Liver (tissue), 9 donors: ENCODE data around the gene GJA10. TPM values are rescaled to one million over a fixed set of nuclear protein-coding genes. Genes with fewer than 3 reads are reported as not detected.
"Not testable (repeated sequence)": the region's sequence is repeated elsewhere in the genome, so short reads cannot be mapped to it uniquely, and the experiment has no call there.

Source experiments
- DNase-seq: peaks from one replicate; pipeline ENCODE4 v3.0.0-alpha.2; 2017; ENCODE audit warnings: low spot score
- H3K27ac ChIP-seq, 2 donors: one replicate each; pipeline ENCODE4 v1.7.0; 2013; ENCODE audit warnings: inconsistent platforms in 2 of 2, low read length in 2 of 2, control low read depth in 1 of 2, low read depth in 1 of 2, mild to moderate bottlenecking in 1 of 2
- H3K27me3 ChIP-seq, 4 donors: one replicate each; pipeline versions ENCODE4 v1.6.1 to v1.7.0; 2013; ENCODE audit warnings: low read length in 3 of 4, inconsistent platforms in 1 of 4, mild to moderate bottlenecking in 1 of 4, moderate library complexity in 1 of 4; ENCODE audit not compliant: control insufficient read depth in 4 of 4, insufficient read depth in 4 of 4
- H3K36me3 ChIP-seq, 4 donors: one replicate each; pipeline versions ENCODE4 v1.6.1 to v1.7.0; 2013; ENCODE audit warnings: low read length in 3 of 4, mild to moderate bottlenecking in 3 of 4, low read depth in 1 of 4, moderate library complexity in 1 of 4; ENCODE audit not compliant: control insufficient read depth in 4 of 4, insufficient read depth in 3 of 4
- H3K4me1 ChIP-seq, 4 donors: one replicate each; pipeline versions ENCODE4 v1.6.1 to v1.7.0; 2013; ENCODE audit warnings: low read length in 3 of 4, mild to moderate bottlenecking in 3 of 4, moderate library complexity in 1 of 4; ENCODE audit not compliant: control insufficient read depth in 4 of 4, insufficient read depth in 4 of 4
- H3K4me3 ChIP-seq, 3 donors: one replicate each; pipeline versions ENCODE4 v1.6.1 to v1.7.0; 2013; ENCODE audit warnings: low read length in 3 of 3, control low read depth in 1 of 3, low read depth in 1 of 3, mild to moderate bottlenecking in 1 of 3
- H3K9ac ChIP-seq, 2 donors: one replicate each; pipeline ENCODE4 v1.7.0; 2013; ENCODE audit warnings: low read length in 2 of 2, mild to moderate bottlenecking in 2 of 2, moderate library complexity in 2 of 2, control low read depth in 1 of 2, low read depth in 1 of 2
- H3K9me3 ChIP-seq, 4 donors: one replicate each; pipeline versions ENCODE4 v1.6.1 to v1.7.0; 2013; ENCODE audit warnings: low read length in 3 of 4; ENCODE audit not compliant: control insufficient read depth in 4 of 4
- ATF3 ChIP-seq: IDR thresholded peaks from 2 replicates; pipeline ENCODE4 v1.6.1; 2016; ENCODE audit warnings: antibody characterized with exemption
- CTCF ChIP-seq: fragments of 150-350 bp; IDR thresholded peaks from 2 replicates; pipeline ENCODE4 v1.5.1; 2017; ENCODE audit warnings: improper control_type of control experiment, low read depth, low read length; ENCODE audit not compliant: missing input control
- EGR1 ChIP-seq, 2 donors: IDR thresholded peaks; 2 replicates each; pipeline ENCODE4 v1.6.1; 2016 to 2018; ENCODE audit warnings: antibody characterized with exemption in 2 of 2, low read depth in 2 of 2
- FOXA1 ChIP-seq: IDR thresholded peaks from 2 replicates; pipeline ENCODE4 v1.6.1; 2016; ENCODE audit warnings: antibody characterized with exemption
- FOXA2 ChIP-seq: IDR thresholded peaks from 2 replicates; pipeline ENCODE4 v1.6.1; 2016; ENCODE audit warnings: antibody characterized with exemption
- GABPA ChIP-seq, 2 donors: IDR thresholded peaks in 1 of 2; conservative IDR thresholded peaks in 1 of 2; 2 replicates each; pipeline ENCODE4 v1.6.1; 2016; ENCODE audit warnings: antibody characterized with exemption in 2 of 2, mild to moderate bottlenecking in 1 of 2, moderate library complexity in 1 of 2
- HNF4A ChIP-seq, 2 donors: conservative IDR thresholded peaks; 2 replicates each; pipeline ENCODE4 v1.6.1; 2016; ENCODE audit warnings: antibody characterized with exemption in 2 of 2, mild to moderate bottlenecking in 2 of 2
- HNF4G ChIP-seq: IDR thresholded peaks from 2 replicates; pipeline ENCODE4 v1.6.1; 2016; ENCODE audit warnings: antibody characterized with exemption
- JUND ChIP-seq, 2 donors: IDR thresholded peaks; 2 replicates each; pipeline ENCODE4 v1.6.1; 2016; ENCODE audit warnings: antibody characterized with exemption in 2 of 2
- MAX ChIP-seq: IDR thresholded peaks from 2 replicates; pipeline ENCODE4 v1.6.1; 2016; ENCODE audit warnings: antibody characterized with exemption
- NR2F2 ChIP-seq: IDR thresholded peaks from 2 replicates; pipeline ENCODE4 v1.6.1; 2016; ENCODE audit warnings: antibody characterized with exemption
- RAD21 ChIP-seq, 2 donors: IDR thresholded peaks; 2 replicates each; pipeline ENCODE4 v1.6.1; 2016; ENCODE audit warnings: antibody characterized with exemption in 2 of 2, mild to moderate bottlenecking in 2 of 2
- REST ChIP-seq: IDR thresholded peaks from 2 replicates; pipeline ENCODE4 v1.6.1; 2016; ENCODE audit warnings: antibody characterized with exemption, mild to moderate bottlenecking
- RXRA ChIP-seq, 2 donors: IDR thresholded peaks; 2 replicates each; pipeline ENCODE4 v1.6.1; 2017 to 2018; ENCODE audit warnings: antibody characterized with exemption in 2 of 2, mild to moderate bottlenecking in 1 of 2
- SP1 ChIP-seq: IDR thresholded peaks from 2 replicates; pipeline ENCODE4 v1.6.1; 2018; ENCODE audit warnings: antibody characterized with exemption, mild to moderate bottlenecking
- TAF1 ChIP-seq: conservative IDR thresholded peaks from 2 replicates; pipeline ENCODE4 v1.6.1; 2016; ENCODE audit warnings: antibody characterized with exemption, mild to moderate bottlenecking
- YY1 ChIP-seq: IDR thresholded peaks from 2 replicates; pipeline ENCODE4 v1.6.1; 2016; ENCODE audit warnings: antibody characterized with exemption, mild to moderate bottlenecking
- ZBTB33 ChIP-seq: IDR thresholded peaks from 2 replicates; pipeline ENCODE4 v1.6.1; 2016; ENCODE audit warnings: antibody characterized with exemption
- WGBS: extraction: QIAGEN DNeasy Blood & Tissue Kit; methylation state at CpG from one replicate; pipeline ENCODE4 v1.1.7; 2013; 5-methylcytosine and 5-hydroxymethylcytosine counted together
- polyA plus RNA-seq, 2 donors: library from polyadenylated mRNA; stranded (reverse) in 1 of 2; unstranded in 1 of 2; fragments of 200-250 nt in 1 of 2; fragments of >200 nt in 1 of 2; fragmentation: Nextera tagmentation in 1 of 2; extraction: Ambion mirVana in 1 of 2; gene quantifications; one replicate each; pipeline versions ENCODE4 v1.2.1 to v1.2.3, GENCODE V29; 2013 to 2015
- total RNA-seq, 2 donors: library from RNA; depleted of rRNA; stranded (reverse); fragments of >200 nt; gene quantifications; one replicate each; pipeline ENCODE4 v1.2.3, GENCODE V29; 2014
- donor health status: healthy.
- donor health status: healthy.
- donor health status: healthy.
- donor health status: healthy.
- donor health status: healthy.

GJA10 gene
- total and polyA plus RNA-seq, 4 donors, result not detected

- no peak overlapping the region for H3K9ac ChIP-seq
- H3K4me3 ChIP-seq, result no peak overlapping the region
- H3K9me3 ChIP-seq, result peaks cover 0 to 4% (median 2%) of the 10 kb centered on the region in 4 donors
- no peak overlapping the region for H3K27ac ChIP-seq
- TF ChIP-seq NR2F2 (no peak), HNF4G (no peak), RXRA (IDR thresholded peaks at IDR 0.05) (no peak), TAF1 (no peak), REST (no peak), ATF3 (no peak), GABPA (IDR thresholded peaks at IDR 0.05 in 1 of 2, conservative IDR thresholded peaks at IDR 0.05 in 1 of 2) (no peak), MAX (no peak), YY1 (no peak), FOXA1 (no peak), EGR1 (IDR thresholded peaks at IDR 0.05; ENCODE audit: low read depth in 2 of 2) (no peak), FOXA2 (no peak), CTCF (no peak), ZBTB33 (no peak), JUND (IDR thresholded peaks at IDR 0.05) (no peak), HNF4A (conservative IDR thresholded peaks at IDR 0.05) (no peak), SP1 (no peak), RAD21 (IDR thresholded peaks at IDR 0.05) (no peak)
- WGBS, result 66% methylated on average over 3 of the region's 3 CpGs
- no peak for DNase-seq
- H3K27me3 ChIP-seq, result peaks cover 0 to 6% (median 2%) of the 10 kb centered on the region in 4 donors
- no peaks in the 10 kb centered on the region for H3K4me1 ChIP-seq
- H3K36me3 ChIP-seq, result no peaks in the 10 kb centered on the region
These were observed 5.4 kb upstream of the GJA10 start for GRCh38 chr6:89888871-89889270.

GRCh38 chr6:89890845-89891528, 3.3 kb upstream of the GJA10 start:
- H3K4me1 ChIP-seq, DNase-seq, H3K4me3 ChIP-seq, H3K9me3 ChIP-seq, H3K27me3 ChIP-seq, H3K36me3 ChIP-seq, H3K9ac ChIP-seq, H3K27ac ChIP-seq: not testable (repeated sequence)
- WGBS, result 18% methylated on average over 11 of the region's 11 CpGs

GRCh38 chr6:89892577-89892976, 1.7 kb upstream of the GJA10 start:
- not testable (repeated sequence) for H3K27me3 ChIP-seq, DNase-seq
- WGBS, result 77% methylated on average over 8 of the region's 8 CpGs

More at GRCh38 chr6:89892577-89892976, 1.7 kb upstream of the GJA10 start:
- not testable (repeated sequence) for H3K4me3 ChIP-seq, H3K9ac ChIP-seq, H3K36me3 ChIP-seq, H3K9me3 ChIP-seq, H3K27ac ChIP-seq, H3K4me1 ChIP-seq
